HepG2 (cell line): ENCODE measurements around the gene SETD1B. TPM values are rescaled to one million over a fixed set of nuclear protein-coding genes. Genes with fewer than 3 reads are reported as not detected.

Experiments
- IRF2 ChIP-seq: IDR thresholded peaks from 2 replicates; pipeline ENCODE4 v1.6.1; 2018; ENCODE audit warnings: missing genetic modification reagents, missing compliant biosample characterization
- JUND ChIP-seq: sonication (generic); formaldehyde crosslinking; IDR thresholded peaks from 2 replicates; pipeline ENCODE4 v1.8.0; 2022; ENCODE audit warnings: mild to moderate bottlenecking, missing genetic modification reagents
- KDM6A ChIP-seq: IDR thresholded peaks from 2 replicates; pipeline ENCODE4 v1.6.1; 2016; ENCODE audit warnings: low read depth
- MYC ChIP-seq: sonication (generic); formaldehyde crosslinking; IDR thresholded peaks from 2 replicates; pipeline ENCODE4 v1.9.0; 2021; ENCODE audit warnings: missing genetic modification reagents, borderline replicate concordance
- SIX4 ChIP-seq: sonication (generic); formaldehyde crosslinking; IDR thresholded peaks from 2 replicates; pipeline ENCODE4 v1.4.0; 2020; ENCODE audit warnings: missing genetic modification reagents
- SRSF9 ChIP-seq: fragments of 200-400 bp; formaldehyde crosslinking; IDR thresholded peaks from 2 replicates; pipeline ENCODE4 v1.6.1; 2018; ENCODE audit warnings: borderline replicate concordance, mild to moderate bottlenecking, low read depth, low read length; ENCODE audit not compliant: insufficient read depth, poor library complexity, severe bottlenecking
- ZFY ChIP-seq: sonication (generic); formaldehyde crosslinking; IDR thresholded peaks from 2 replicates; pipeline ENCODE4 v1.4.0; 2020; ENCODE audit warnings: missing genetic modification reagents
- ZMYM3 ChIP-seq: sonication (generic); formaldehyde crosslinking; IDR thresholded peaks from 2 replicates; pipeline ENCODE4 v1.5.1; 2020; ENCODE audit warnings: mild to moderate bottlenecking, missing genetic modification reagents
- ZNF260 ChIP-seq: sonication (generic); formaldehyde crosslinking; IDR thresholded peaks from 2 replicates; pipeline ENCODE4 v1.4.0; 2020; ENCODE audit warnings: missing genetic modification reagents, low read depth, mild to moderate bottlenecking, borderline replicate concordance
- polyA plus RNA-seq, 8 experiments: library from polyadenylated mRNA; depleted of rRNA in 3 of 8; stranded (reverse) in 7 of 8; unstranded in 1 of 8; fragments of >200 nt; fragmentation: Illumina TruSeq in 4 of 8; extraction: Trizol in 4 of 8; gene quantifications; 2 replicates each; pipeline versions ENCODE4 v1.2.1 to v1.2.3, GENCODE V29; 2011 to 2016; ENCODE audit warnings: low read depth in 4 of 8, missing spikeins in 1 of 8, mixed read lengths in 1 of 8; ENCODE audit not compliant: insufficient read depth in 1 of 8
- total RNA-seq, 5 experiments: library from RNA; depleted of rRNA; stranded (reverse); fragments of >200 nt; fragmentation: Illumina TruSeq; extraction: Trizol; gene quantifications; 2 replicates each; pipeline ENCODE4 v1.2.3, GENCODE V29; 2016; ENCODE audit warnings: low read depth in 1 of 5
- TF ChIP-seq, protein P1 (sequence below): sonication (generic); formaldehyde crosslinking; IDR thresholded peaks from 2 replicates; pipeline ENCODE4 v1.5.0; 2020; ENCODE audit warnings: mild to moderate bottlenecking, missing genetic modification reagents
- TF ChIP-seq, protein P2 (sequence below), 2 experiments: fragments of 450-650 bp in 1 of 2; sonication (generic) in 1 of 2; formaldehyde crosslinking; IDR thresholded peaks; 2 replicates each; pipeline versions ENCODE4 v1.5.0 to v1.8.0; 2020 to 2022; ENCODE audit warnings: mild to moderate bottlenecking in 1 of 2, missing genetic modification reagents in 1 of 2
- TF ChIP-seq, protein P3 (sequence below): sonication (generic); formaldehyde crosslinking; IDR thresholded peaks from 2 replicates; pipeline ENCODE4 v1.8.0; 2022; ENCODE audit warnings: mild to moderate bottlenecking, missing genetic modification reagents, borderline replicate concordance
- TF ChIP-seq, protein P4 (sequence below): sonication (generic); formaldehyde crosslinking; conservative IDR thresholded peaks from 2 replicates; pipeline ENCODE4 v1.8.0; 2022; ENCODE audit warnings: missing genetic modification reagents
- TF ChIP-seq, protein P5 (sequence below), 2 experiments: sonication (generic) in 1 of 2; formaldehyde crosslinking in 1 of 2; IDR thresholded peaks; 2 replicates each; pipeline versions ENCODE4 v1.4.0 to v1.6.1; 2018 to 2020; ENCODE audit warnings: missing genetic modification reagents in 2 of 2, borderline replicate concordance in 1 of 2, low read depth in 1 of 2, mild to moderate bottlenecking in 1 of 2, missing biosample characterization in 1 of 2
- TF ChIP-seq, protein P6 (sequence below): sonication (generic); formaldehyde crosslinking; conservative IDR thresholded peaks from 2 replicates; pipeline ENCODE4 v1.4.0; 2020; ENCODE audit warnings: missing genetic modification reagents
- TF ChIP-seq, protein P7 (sequence below): IDR thresholded peaks from 2 replicates; pipeline ENCODE4 v1.6.1; 2016

The SETD1B gene
- total and polyA plus RNA-seq, 2 of the 13 experiments (the other 11 are each of a cell fraction or from before 2014, with no cell fraction given), result 1.1 to 1.4 TPM

DNA sequence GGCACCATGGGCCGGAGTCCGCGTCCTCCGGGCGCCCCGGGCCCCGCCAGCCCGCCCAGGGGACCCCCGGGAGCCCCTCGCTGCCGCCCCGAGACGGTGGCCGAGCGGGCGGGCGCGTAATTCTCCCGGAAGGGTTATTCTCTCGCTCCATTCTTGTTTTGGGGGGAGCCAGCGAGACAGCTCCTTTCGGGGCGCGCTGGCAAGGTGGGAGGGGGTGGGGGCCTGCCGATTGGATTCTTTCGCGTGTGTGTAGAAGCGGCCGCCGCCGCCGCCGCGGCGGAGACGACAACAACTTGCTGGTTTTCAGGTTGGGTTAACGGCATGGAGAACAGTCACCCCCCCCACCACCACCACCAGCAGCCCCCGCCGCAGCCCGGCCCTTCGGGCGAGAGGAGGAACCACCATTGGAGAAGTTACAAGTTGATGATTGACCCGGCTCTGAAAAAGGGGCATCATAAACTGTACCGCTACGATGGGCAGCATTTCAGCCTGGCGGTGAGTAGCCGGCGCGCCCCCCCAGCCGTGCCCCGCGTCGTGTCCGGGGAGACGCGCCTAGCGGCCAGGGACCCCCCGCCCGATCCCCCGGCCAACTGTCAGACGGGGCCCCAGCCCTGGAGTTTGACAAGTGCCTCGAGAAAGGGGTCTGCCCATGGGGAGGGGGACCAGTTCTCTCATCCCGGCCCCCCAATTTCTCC is 755 bp downstream of the SETD1B start (continued):
- TF ChIP-seq, protein P1, sequence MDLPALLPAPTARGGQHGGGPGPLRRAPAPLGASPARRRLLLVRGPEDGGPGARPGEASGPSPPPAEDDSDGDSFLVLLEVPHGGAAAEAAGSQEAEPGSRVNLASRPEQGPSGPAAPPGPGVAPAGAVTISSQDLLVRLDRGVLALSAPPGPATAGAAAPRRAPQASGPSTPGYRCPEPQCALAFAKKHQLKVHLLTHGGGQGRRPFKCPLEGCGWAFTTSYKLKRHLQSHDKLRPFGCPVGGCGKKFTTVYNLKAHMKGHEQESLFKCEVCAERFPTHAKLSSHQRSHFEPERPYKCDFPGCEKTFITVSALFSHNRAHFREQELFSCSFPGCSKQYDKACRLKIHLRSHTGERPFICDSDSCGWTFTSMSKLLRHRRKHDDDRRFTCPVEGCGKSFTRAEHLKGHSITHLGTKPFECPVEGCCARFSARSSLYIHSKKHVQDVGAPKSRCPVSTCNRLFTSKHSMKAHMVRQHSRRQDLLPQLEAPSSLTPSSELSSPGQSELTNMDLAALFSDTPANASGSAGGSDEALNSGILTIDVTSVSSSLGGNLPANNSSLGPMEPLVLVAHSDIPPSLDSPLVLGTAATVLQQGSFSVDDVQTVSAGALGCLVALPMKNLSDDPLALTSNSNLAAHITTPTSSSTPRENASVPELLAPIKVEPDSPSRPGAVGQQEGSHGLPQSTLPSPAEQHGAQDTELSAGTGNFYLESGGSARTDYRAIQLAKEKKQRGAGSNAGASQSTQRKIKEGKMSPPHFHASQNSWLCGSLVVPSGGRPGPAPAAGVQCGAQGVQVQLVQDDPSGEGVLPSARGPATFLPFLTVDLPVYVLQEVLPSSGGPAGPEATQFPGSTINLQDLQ (CRISPR knock-in tag), result no peak
- TF ChIP-seq, protein P2, sequence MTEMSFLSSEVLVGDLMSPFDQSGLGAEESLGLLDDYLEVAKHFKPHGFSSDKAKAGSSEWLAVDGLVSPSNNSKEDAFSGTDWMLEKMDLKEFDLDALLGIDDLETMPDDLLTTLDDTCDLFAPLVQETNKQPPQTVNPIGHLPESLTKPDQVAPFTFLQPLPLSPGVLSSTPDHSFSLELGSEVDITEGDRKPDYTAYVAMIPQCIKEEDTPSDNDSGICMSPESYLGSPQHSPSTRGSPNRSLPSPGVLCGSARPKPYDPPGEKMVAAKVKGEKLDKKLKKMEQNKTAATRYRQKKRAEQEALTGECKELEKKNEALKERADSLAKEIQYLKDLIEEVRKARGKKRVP (CRISPR knock-in tag; IDR thresholded peaks at IDR 0.05), result 0 out of 4 replicates have a peak, but pooled peaks of 1 of the 2 experiments have one; percentile 15
- TF ChIP-seq, protein P3, sequence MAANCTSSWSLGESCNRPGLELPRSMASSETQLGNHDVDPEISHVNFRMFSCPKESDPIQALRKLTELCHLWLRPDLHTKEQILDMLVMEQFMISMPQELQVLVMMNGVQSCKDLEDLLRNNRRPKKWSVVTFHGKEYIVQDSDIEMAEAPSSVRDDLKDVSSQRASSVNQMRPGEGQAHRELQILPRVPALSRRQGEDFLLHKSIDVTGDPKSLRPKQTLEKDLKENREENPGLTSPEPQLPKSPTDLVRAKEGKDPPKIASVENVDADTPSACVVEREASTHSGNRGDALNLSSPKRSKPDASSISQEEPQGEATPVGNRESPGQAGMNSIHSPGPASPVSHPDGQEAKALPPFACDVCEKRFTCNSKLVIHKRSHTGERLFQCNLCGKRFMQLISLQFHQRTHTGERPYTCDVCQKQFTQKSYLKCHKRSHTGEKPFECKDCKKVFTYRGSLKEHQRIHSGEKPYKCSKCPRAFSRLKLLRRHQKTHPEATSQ (CRISPR knock-in tag), result no peak
- TF ChIP-seq ZNF260 (CRISPR knock-in tag), result no peak
- TF ChIP-seq IRF2, result no peak
- TF ChIP-seq, protein P4, sequence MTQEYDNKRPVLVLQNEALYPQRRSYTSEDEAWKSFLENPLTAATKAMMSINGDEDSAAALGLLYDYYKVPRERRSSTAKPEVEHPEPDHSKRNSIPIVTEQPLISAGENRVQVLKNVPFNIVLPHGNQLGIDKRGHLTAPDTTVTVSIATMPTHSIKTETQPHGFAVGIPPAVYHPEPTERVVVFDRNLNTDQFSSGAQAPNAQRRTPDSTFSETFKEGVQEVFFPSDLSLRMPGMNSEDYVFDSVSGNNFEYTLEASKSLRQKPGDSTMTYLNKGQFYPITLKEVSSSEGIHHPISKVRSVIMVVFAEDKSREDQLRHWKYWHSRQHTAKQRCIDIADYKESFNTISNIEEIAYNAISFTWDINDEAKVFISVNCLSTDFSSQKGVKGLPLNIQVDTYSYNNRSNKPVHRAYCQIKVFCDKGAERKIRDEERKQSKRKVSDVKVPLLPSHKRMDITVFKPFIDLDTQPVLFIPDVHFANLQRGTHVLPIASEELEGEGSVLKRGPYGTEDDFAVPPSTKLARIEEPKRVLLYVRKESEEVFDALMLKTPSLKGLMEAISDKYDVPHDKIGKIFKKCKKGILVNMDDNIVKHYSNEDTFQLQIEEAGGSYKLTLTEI, result no peak
- TF ChIP-seq ZMYM3 (CRISPR knock-in tag), result no peak; the same call in 1 of the 2 replicates
- TF ChIP-seq JUND (CRISPR knock-in tag), result no peak
- TF ChIP-seq, protein P5, sequence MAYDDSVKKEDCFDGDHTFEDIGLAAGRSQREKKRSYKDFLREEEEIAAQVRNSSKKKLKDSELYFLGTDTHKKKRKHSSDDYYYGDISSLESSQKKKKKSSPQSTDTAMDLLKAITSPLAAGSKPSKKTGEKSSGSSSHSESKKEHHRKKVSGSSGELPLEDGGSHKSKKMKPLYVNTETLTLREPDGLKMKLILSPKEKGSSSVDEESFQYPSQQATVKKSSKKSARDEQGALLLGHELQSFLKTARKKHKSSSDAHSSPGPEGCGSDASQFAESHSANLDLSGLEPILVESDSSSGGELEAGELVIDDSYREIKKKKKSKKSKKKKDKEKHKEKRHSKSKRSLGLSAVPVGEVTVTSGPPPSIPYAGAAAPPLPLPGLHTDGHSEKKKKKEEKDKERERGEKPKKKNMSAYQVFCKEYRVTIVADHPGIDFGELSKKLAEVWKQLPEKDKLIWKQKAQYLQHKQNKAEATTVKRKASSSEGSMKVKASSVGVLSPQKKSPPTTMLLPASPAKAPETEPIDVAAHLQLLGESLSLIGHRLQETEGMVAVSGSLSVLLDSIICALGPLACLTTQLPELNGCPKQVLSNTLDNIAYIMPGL (CRISPR knock-in tag; IDR thresholded peaks at IDR 0.05; ENCODE audit: borderline replicate concordance in 1 of 2, low read depth in 1 of 2), result peak in 1 of 2 experiments; percentile 23; a peak in 1 of 4 replicates
- TF ChIP-seq, protein P6, sequence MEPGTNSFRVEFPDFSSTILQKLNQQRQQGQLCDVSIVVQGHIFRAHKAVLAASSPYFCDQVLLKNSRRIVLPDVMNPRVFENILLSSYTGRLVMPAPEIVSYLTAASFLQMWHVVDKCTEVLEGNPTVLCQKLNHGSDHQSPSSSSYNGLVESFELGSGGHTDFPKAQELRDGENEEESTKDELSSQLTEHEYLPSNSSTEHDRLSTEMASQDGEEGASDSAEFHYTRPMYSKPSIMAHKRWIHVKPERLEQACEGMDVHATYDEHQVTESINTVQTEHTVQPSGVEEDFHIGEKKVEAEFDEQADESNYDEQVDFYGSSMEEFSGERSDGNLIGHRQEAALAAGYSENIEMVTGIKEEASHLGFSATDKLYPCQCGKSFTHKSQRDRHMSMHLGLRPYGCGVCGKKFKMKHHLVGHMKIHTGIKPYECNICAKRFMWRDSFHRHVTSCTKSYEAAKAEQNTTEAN (CRISPR knock-in tag), result no peak
- no peak for TF ChIP-seq KDM6A (CRISPR knock-in tag)
- peak; percentile 5; the same call in 1 of the 2 replicates for TF ChIP-seq ZFY
- TF ChIP-seq SRSF9, result no peak
- TF ChIP-seq SIX4 (CRISPR knock-in tag), result no peak
- peak; percentile 11; the same call in 1 of the 2 replicates for TF ChIP-seq MYC (CRISPR knock-in tag)
- TF ChIP-seq, protein P7, sequence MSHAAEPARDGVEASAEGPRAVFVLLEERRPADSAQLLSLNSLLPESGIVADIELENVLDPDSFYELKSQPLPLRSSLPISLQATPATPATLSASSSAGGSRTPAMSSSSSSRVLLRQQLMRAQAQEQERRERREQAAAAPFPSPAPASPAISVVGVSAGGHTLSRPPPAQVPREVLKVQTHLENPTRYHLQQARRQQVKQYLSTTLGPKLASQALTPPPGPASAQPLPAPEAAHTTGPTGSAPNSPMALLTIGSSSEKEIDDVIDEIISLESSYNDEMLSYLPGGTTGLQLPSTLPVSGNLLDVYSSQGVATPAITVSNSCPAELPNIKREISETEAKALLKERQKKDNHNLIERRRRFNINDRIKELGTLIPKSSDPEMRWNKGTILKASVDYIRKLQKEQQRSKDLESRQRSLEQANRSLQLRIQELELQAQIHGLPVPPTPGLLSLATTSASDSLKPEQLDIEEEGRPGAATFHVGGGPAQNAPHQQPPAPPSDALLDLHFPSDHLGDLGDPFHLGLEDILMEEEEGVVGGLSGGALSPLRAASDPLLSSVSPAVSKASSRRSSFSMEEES (CRISPR knock-in tag), result no peak
